Ovary (tissue), 9 donors: Measurements from ENCODE around the gene TNFRSF25. TPM values are rescaled to one million over a fixed set of nuclear protein-coding genes. Genes with fewer than 3 reads are reported as not detected.
A peak's percentile ranks its signal among the peaks of the same experiment; 100 is the strongest.
"Not testable (repeated sequence)": the region's sequence is repeated elsewhere in the genome, so short reads cannot be mapped to it uniquely, and the experiment has no call there.

Experiments
- DNase-seq, 5 donors: peaks; one replicate each; pipeline ENCODE4 v3.0.0-alpha.2; 2019 to 2020
- H3K27ac ChIP-seq, 2 donors: fragments of 200-600 bp; one replicate each; pipeline versions ENCODE4 v1.5.1 to v1.8.0; 2019 to 2022
- H3K27me3 ChIP-seq: fragments of 200-600 bp; one replicate; pipeline ENCODE4 v1.8.0; 2022
- H3K36me3 ChIP-seq: fragments of 200-600 bp; sonication (generic); one replicate; pipeline ENCODE4 v1.5.1; 2019
- H3K4me1 ChIP-seq: one replicate; pipeline ENCODE4 v1.8.1; 2013; ENCODE audit warnings: mild to moderate bottlenecking, moderate library complexity; ENCODE audit not compliant: insufficient read depth
- H3K4me3 ChIP-seq: fragments of 200-600 bp; sonication (generic); one replicate; pipeline ENCODE4 v1.5.1; 2017
- H3K9me3 ChIP-seq, 2 donors: fragments of 200-600 bp in 1 of 2; sonication (generic) in 1 of 2; one replicate each; pipeline versions ENCODE4 v1.5.1 to v1.8.1; 2013 to 2019; ENCODE audit warnings: mild to moderate bottlenecking in 1 of 2, moderate library complexity in 1 of 2
- CTCF ChIP-seq, 3 donors: fragments of 450-650 bp in 2 of 3; fragments of 200-600 bp in 1 of 3; IDR thresholded peaks; one replicate each; pipeline versions ENCODE4 v1.5.1 to v1.8.0; 2016 to 2022; ENCODE audit warnings: antibody characterized with exemption in 3 of 3, mild to moderate bottlenecking in 1 of 3
- EP300 ChIP-seq: sonication (generic); formaldehyde crosslinking; IDR thresholded peaks from one replicate; pipeline ENCODE4 v1.6.1; 2017; ENCODE audit warnings: antibody characterized with exemption
- POLR2A ChIP-seq: fragments of 450-650 bp; IDR thresholded peaks from one replicate; pipeline ENCODE4 v1.6.1; 2017; ENCODE audit warnings: antibody characterized with exemption, mild to moderate bottlenecking, moderate library complexity
- WGBS, 3 donors: extraction: QIAGEN DNeasy Blood & Tissue Kit in 1 of 3; methylation state at CpG; one replicate each; pipeline versions ENCODE4 v1.1.5 to v1.1.7; 2013 to 2017; 5-methylcytosine and 5-hydroxymethylcytosine counted together
- intact Hi-C, 4 donors: fragments of 100-400 bp; cut with DNase I; formaldehyde crosslinking; loops; one replicate each; pipeline versions ENCODE4 v1.11.0 to v1.15.1; 2022 to 2023
- polyA plus RNA-seq, 2 donors: library from polyadenylated mRNA; stranded (reverse); fragments of 200-250 nt in 1 of 2; fragments of 350-450 nt in 1 of 2; fragmentation: Illumina TruSeq in 1 of 2; extraction: RNeasy Lipid Tissue Mini Kit (QIAGEN cat#74804) in 1 of 2; gene quantifications; one replicate each; pipeline ENCODE4 v1.2.3, GENCODE V29; 2013 to 2014
- total RNA-seq, 7 donors: library from RNA; depleted of rRNA in 2 of 7; stranded (reverse); fragments of >200 nt in 2 of 7; fragmentation: NEBNext Ultra II Directional in 3 of 7; extraction: Animal tissue kit (Norgen Biotek cat#: 25700) in 3 of 7; gene quantifications; one replicate each; pipeline versions ENCODE4 v1.1.0 to v1.2.4, GENCODE V29; 2016 to 2023
- donor health status: DM: no; HTN: no; CAD: no; lungs with moderate emphysema.
- donor health status: DM: no; HTN: no; CAD: no.
- donor health status: Bipolar disorder and iron deficiency.
- donor health status: DM: yes; HTN: yes; CAD: no.
- donor health status: DM: no; HTN: no; CAD: no.
- donor health status: DM: yes; HTN: yes; CAD: no.

The TNFRSF25 gene
- total and polyA plus RNA-seq, 9 donors = 1.7 to 13.1 (median 7.7) TPM

GRCh38 chr1:6440198-6441126 lies 25.5 kb downstream of the TNFRSF25 start:
- Histone ChIP-seq H3K4me3 (no peak overlapping the region), H3K27me3 (no peaks in the 10 kb centered on the region), H3K36me3 (no peaks in the 10 kb centered on the region), H3K9me3 (no peaks in the 10 kb centered on the region), H3K27ac (no peak overlapping the region), H3K4me1 (peaks cover 1% of the 10 kb centered on the region)
- WGBS, 3 donors = 5 to 8% (median 6%) methylated on average over 50 to 98 of the region's 101 CpGs
- no peak for TF ChIP-seq EP300
- DNase-seq = no peak
- intact Hi-C loops = no loop called here

GRCh38 chr1:6438047-6438525 lies 27.9 kb downstream of the TNFRSF25 start:
- TF ChIP-seq EP300 (no peak), CTCF (IDR thresholded peaks at IDR 0.05) (peak; percentile 59 to 71 (median 61)), POLR2A (no peak)
- H3K4me1 ChIP-seq = peaks cover 1% of the 10 kb centered on the region
- H3K9me3 ChIP-seq = no peaks in the 10 kb centered on the region
- H3K36me3 ChIP-seq = no peaks in the 10 kb centered on the region
- DNase-seq = peak; percentile 53 to 71 (median 68)
- intact Hi-C loops = loop anchor here in 1 of 4 donors (10.0 kb wide), 1 partner anchor 193 kb away; the partner anchor contains the start of gene HES3
- no peak overlapping the region for H3K27ac ChIP-seq
- no peaks in the 10 kb centered on the region for H3K27me3 ChIP-seq
- H3K4me3 ChIP-seq = no peak overlapping the region
- WGBS, 3 donors = 7 to 21% (median 19%) methylated on average over 5 of the region's 5 CpGs

GRCh38 chr1:6437012-6437700 lies 28.8 kb downstream of the TNFRSF25 start:
- not testable (repeated sequence) for H3K4me3 ChIP-seq, H3K4me1 ChIP-seq, H3K36me3 ChIP-seq, H3K27me3 ChIP-seq, H3K9me3 ChIP-seq, DNase-seq, H3K27ac ChIP-seq
- intact Hi-C loops = loop anchor here in 1 of 4 donors (10.0 kb wide), 1 partner anchor 192 kb away; the partner anchor contains the start of gene HES3
- 34 to 48% (median 46%) methylated on average over 21 to 22 of the region's 22 CpGs for WGBS, 3 donors

- H3K4me1 ChIP-seq, H3K9me3 ChIP-seq, H3K27me3 ChIP-seq, H3K36me3 ChIP-seq, H3K27ac ChIP-seq, DNase-seq, H3K4me3 ChIP-seq: not testable (repeated sequence)
- WGBS, 3 donors = 72 to 77% (median 73%) methylated on average over 3 of the region's 3 CpGs
- intact Hi-C loops = loop anchor here in 1 of 4 donors (10.0 kb wide), 1 partner anchor 191 kb away; the partner anchor contains the start of gene HES3
Observed at GRCh38 chr1:6436277-6436676, 29.7 kb downstream of the TNFRSF25 start.

GRCh38 chr1:6435547-6435946 lies 30.4 kb downstream of the TNFRSF25 start:
- Histone ChIP-seq H3K36me3 (no peaks in the 10 kb centered on the region), H3K9me3 (no peaks in the 10 kb centered on the region), H3K27ac (no peak overlapping the region), H3K27me3 (no peaks in the 10 kb centered on the region), H3K4me1 (peaks cover 1% of the 10 kb centered on the region), H3K4me3 (no peak overlapping the region)
- DNase-seq = no peak
- TF ChIP-seq POLR2A (no peak), CTCF (IDR thresholded peaks at IDR 0.05) (no peak), EP300 (no peak)
- 62 to 81% (median 69%) methylated on average over 3 of the region's 3 CpGs for WGBS, 3 donors
- intact Hi-C loops = loop anchor here in 1 of 4 donors (10.0 kb wide), 1 partner anchor 191 kb away; the partner anchor contains the start of gene HES3
